Neural progenitor cell (in vitro differentiated cells): ENCODE measurements around the gene ZNF316. TPM values are rescaled to one million over a fixed set of nuclear protein-coding genes. Genes with fewer than 3 reads are reported as not detected.

Source experiments
- DNase-seq: peaks from one replicate; pipeline ENCODE4 v3.0.0-alpha.2; 2016; ENCODE audit warnings: low spot score
- H2AFZ ChIP-seq: fragments of 200-600 bp; sonication (generic); replicated peaks from 2 replicates; pipeline ENCODE4 v1.6.1; 2016; ENCODE audit warnings: antibody characterized with exemption
- H3F3A ChIP-seq: fragments of 200-600 bp; sonication (generic); 2 replicates; pipeline ENCODE4 v1.6.1; 2016; ENCODE audit warnings: antibody characterized with exemption, low read depth
- H3K27ac ChIP-seq: fragments of 200-600 bp; sonication (generic); 2 replicates; pipeline ENCODE4 v1.5.1; 2016; ENCODE audit warnings: mild to moderate bottlenecking
- H3K27me3 ChIP-seq: fragments of 200-600 bp; sonication (generic); 2 replicates; pipeline ENCODE4 v1.6.1; 2016; ENCODE audit warnings: mild to moderate bottlenecking, moderate library complexity
- H3K36me3 ChIP-seq: fragments of 200-600 bp; sonication (generic); 2 replicates; pipeline ENCODE4 v1.5.1; 2016
- H3K4me1 ChIP-seq: fragments of 200-600 bp; sonication (generic); 2 replicates; pipeline ENCODE4 v1.6.1; 2016; ENCODE audit warnings: mixed run types
- H3K4me2 ChIP-seq: fragments of 200-600 bp; sonication (generic); 2 replicates; pipeline ENCODE4 v1.6.1; 2016
- H3K4me3 ChIP-seq: fragments of 200-600 bp; sonication (generic); 2 replicates; pipeline ENCODE4 v1.5.1; 2016
- H3K79me2 ChIP-seq: fragments of 200-600 bp; sonication (generic); 2 replicates; pipeline ENCODE4 v1.6.1; 2016; ENCODE audit warnings: low read depth
- H3K9ac ChIP-seq: fragments of 200-600 bp; sonication (generic); 2 replicates; pipeline ENCODE4 v1.6.1; 2016
- H3K9me3 ChIP-seq: fragments of 200-600 bp; sonication (generic); 2 replicates; pipeline ENCODE4 v1.5.1; 2016; ENCODE audit warnings: low read depth
- H4K20me1 ChIP-seq: fragments of 200-600 bp; sonication (generic); 2 replicates; pipeline ENCODE4 v1.6.1; 2016; ENCODE audit warnings: low read depth
- H3K27ac Mint-ChIP-seq: 3 replicates; pipeline ENCODE4 v1.8.0; 2021; ENCODE audit warnings: mixed read lengths
- H3K27me3 Mint-ChIP-seq: 2 replicates; pipeline ENCODE4 v1.8.0; 2022; ENCODE audit warnings: low read depth, mild to moderate bottlenecking, inconsistent platforms, moderate library complexity, mixed read lengths; ENCODE audit not compliant: insufficient read depth
- H3K36me3 Mint-ChIP-seq: 3 replicates; pipeline ENCODE4 v1.8.0; 2021; ENCODE audit warnings: mixed read lengths
- H3K4me1 Mint-ChIP-seq: 3 replicates; pipeline ENCODE4 v1.8.0; 2021; ENCODE audit warnings: mixed read lengths
- H3K4me3 Mint-ChIP-seq: 3 replicates; pipeline ENCODE4 v1.8.0; 2021; ENCODE audit warnings: mild to moderate bottlenecking, moderate library complexity, mixed read lengths
- H3K9me3 Mint-ChIP-seq: 3 replicates; pipeline ENCODE4 v1.8.0; 2020; ENCODE audit warnings: mixed read lengths
- CTCF ChIP-seq: fragments of 200-600 bp; sonication (generic); IDR thresholded peaks from 2 replicates; pipeline ENCODE4 v1.5.1; 2017; ENCODE audit warnings: antibody characterized with exemption, mild to moderate bottlenecking
- EZH2 ChIP-seq: fragments of 200-600 bp; sonication (generic); IDR thresholded peaks from 2 replicates; pipeline ENCODE4 v1.6.1; 2017; ENCODE audit warnings: antibody characterized with exemption, mild to moderate bottlenecking, moderate library complexity
- EZH2phosphoT487 ChIP-seq: fragments of 200-600 bp; sonication (generic); IDR thresholded peaks from 2 replicates; pipeline ENCODE4 v1.6.1; 2017; ENCODE audit warnings: antibody characterized with exemption
- total RNA-seq: library from RNA; depleted of rRNA; stranded (reverse); fragments of >200 nt; gene quantifications from 2 replicates; pipeline ENCODE4 v1.2.3, GENCODE V29; 2015; ENCODE audit warnings: low replicate concordance

ZNF316 gene
- total RNA-seq, 1 donor from 2014 or later: 2.2 TPM

- peaks cover 8% of the 10 kb centered on the region for H3K4me1 ChIP-seq
- no peaks in the 10 kb centered on the region for H3K9me3 ChIP-seq
- peaks cover 9% of the 10 kb centered on the region for H3K27me3 Mint-ChIP-seq
- TF ChIP-seq EZH2phosphoT487 (no peak), CTCF (no peak), EZH2 (no peak)
- no peak overlapping the region for H3K27ac ChIP-seq
- H4K20me1 ChIP-seq: no peaks in the 10 kb centered on the region
- no peak overlapping the region for H3K4me2 ChIP-seq
- no peaks in the 10 kb centered on the region for H3K27me3 ChIP-seq
- H3K9me3 Mint-ChIP-seq: no peaks in the 10 kb centered on the region
- H3K4me1 Mint-ChIP-seq: peaks cover 9% of the 10 kb centered on the region
- H3K79me2 ChIP-seq: no peaks in the 10 kb centered on the region
- no peak overlapping the region for H3K27ac Mint-ChIP-seq
- no peaks in the 10 kb centered on the region for H3K36me3 ChIP-seq
- H3F3A ChIP-seq: peaks cover 19% of the 10 kb centered on the region
- peaks cover 4% of the 10 kb centered on the region for H3K36me3 Mint-ChIP-seq
- no peak overlapping the region for H2AFZ ChIP-seq
- no peak overlapping the region for H3K9ac ChIP-seq
- no peak overlapping the region for H3K4me3 ChIP-seq
- H3K4me3 Mint-ChIP-seq: peak overlapping the region; percentile 68
- no peak for DNase-seq
Observed at GRCh38 chr7:6613706-6614105, 23.4 kb upstream of the ZNF316 start.

GRCh38 chr7:6614953-6615722 is 22.0 kb upstream of the ZNF316 start, which contains the start of gene ZNF853:
Gene ZNF853, plus strand, starts transcription at chr7:6615610. Its CDS starts 565 bp downstream, at chr7:6616175.
- Mint-ChIP-seq H3K27ac (peak within 1 kb of the TSS; percentile 12), H3K36me3 (peaks cover 7% of the 10 kb centered on the region), H3K27me3 (peaks cover 10% of the 10 kb centered on the region), H3K4me3 (peak within 1 kb of the TSS; percentile 86), H3K4me1 (peaks cover 9% of the 10 kb centered on the region), H3K9me3 (no peaks in the 10 kb centered on the region)
- Histone ChIP-seq H3K4me2 (peak within 1 kb of the TSS; percentile 100), H3K79me2 (no peaks in the 10 kb centered on the region), H3K9ac (peak within 1 kb of the TSS; percentile 68), H3K36me3 (no peaks in the 10 kb centered on the region), H3K4me3 (peak within 1 kb of the TSS; percentile 95), H2AFZ (peak within 1 kb of the TSS; percentile 100), H3K4me1 (peaks cover 8% of the 10 kb centered on the region), H3K9me3 (no peaks in the 10 kb centered on the region), H3K27me3 (no peaks in the 10 kb centered on the region), H3F3A (peaks cover 19% of the 10 kb centered on the region), H3K27ac (no peak within 1 kb of the TSS), H4K20me1 (no peaks in the 10 kb centered on the region)
- peak; percentile 6 for TF ChIP-seq CTCF
- peak; percentile 30 for TF ChIP-seq EZH2
- no peak for TF ChIP-seq EZH2phosphoT487
- peak; percentile 77 for DNase-seq

- Mint-ChIP-seq H3K27ac (no peak overlapping the region), H3K36me3 (peaks cover 7% of the 10 kb centered on the region), H3K4me3 (peak overlapping the region; percentile 79), H3K4me1 (peaks cover 9% of the 10 kb centered on the region), H3K27me3 (peaks cover 11% of the 10 kb centered on the region), H3K9me3 (no peaks in the 10 kb centered on the region)
- peaks cover 19% of the 10 kb centered on the region for H3F3A ChIP-seq
- H3K9ac ChIP-seq: peak overlapping the region; percentile 68
- H2AFZ ChIP-seq: no peak overlapping the region
- peak; percentile 45 for DNase-seq
- peaks cover 8% of the 10 kb centered on the region for H3K4me1 ChIP-seq
- no peaks in the 10 kb centered on the region for H3K9me3 ChIP-seq
- H3K4me3 ChIP-seq: peak overlapping the region; percentile 81
- H3K4me2 ChIP-seq: peak overlapping the region; percentile 80
- H3K27me3 ChIP-seq: no peaks in the 10 kb centered on the region
- H4K20me1 ChIP-seq: no peaks in the 10 kb centered on the region
- TF ChIP-seq EZH2: no peak
- TF ChIP-seq CTCF: no peak
- TF ChIP-seq EZH2phosphoT487: no peak
- H3K36me3 ChIP-seq: no peaks in the 10 kb centered on the region
- H3K27ac ChIP-seq: no peak overlapping the region
- no peaks in the 10 kb centered on the region for H3K79me2 ChIP-seq
Observed at GRCh38 chr7:6615723-6616555, 21.2 kb upstream of the ZNF316 start.
